ENCODE results near the gene ADAMTS14.

The ADAMTS14 gene

GRCh38 chr10:70782746-70783680 lies 110.7 kb downstream of the ADAMTS14 start:
- CTCF ChIA-PET = interaction anchor here (1.0 kb wide), 1 partner anchor 50 kb away, joined by 3 read pairs; no protein-coding TSS in a partner anchor
- DNase-seq (ENCODE audit: extremely low spot score) = no peak
- POLR2A ChIA-PET = no interaction called here
- no peak for TF ChIP-seq CTCF (IDR thresholded peaks at IDR 0.05; ENCODE audit: control extremely low read depth, extremely low read depth, low read depth, missing control alignments)

DNA sequence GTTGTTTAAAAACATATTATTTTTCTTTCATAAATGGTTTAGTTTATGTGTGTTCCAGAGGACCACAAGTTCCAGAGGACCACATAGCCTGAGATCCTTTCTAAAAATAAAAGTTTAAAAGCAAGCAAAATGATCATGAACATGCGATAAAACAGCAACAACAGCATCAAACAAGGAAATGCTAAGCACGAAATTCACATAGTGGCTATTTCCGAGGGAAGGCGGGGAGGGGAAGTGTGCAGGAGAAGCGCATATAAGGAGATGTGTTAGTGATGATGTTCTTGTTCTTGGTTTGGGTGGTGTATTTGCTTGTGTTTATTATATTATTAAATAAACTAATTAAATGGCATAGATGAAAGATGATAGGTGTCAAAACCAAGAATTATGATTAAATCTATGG lies 111.7 kb downstream of the ADAMTS14 start:
- no peak for TF ChIP-seq CTCF (IDR thresholded peaks at IDR 0.05; ENCODE audit: control extremely low read depth, extremely low read depth, low read depth, missing control alignments)
- CTCF ChIA-PET = no interaction called here

DNA sequence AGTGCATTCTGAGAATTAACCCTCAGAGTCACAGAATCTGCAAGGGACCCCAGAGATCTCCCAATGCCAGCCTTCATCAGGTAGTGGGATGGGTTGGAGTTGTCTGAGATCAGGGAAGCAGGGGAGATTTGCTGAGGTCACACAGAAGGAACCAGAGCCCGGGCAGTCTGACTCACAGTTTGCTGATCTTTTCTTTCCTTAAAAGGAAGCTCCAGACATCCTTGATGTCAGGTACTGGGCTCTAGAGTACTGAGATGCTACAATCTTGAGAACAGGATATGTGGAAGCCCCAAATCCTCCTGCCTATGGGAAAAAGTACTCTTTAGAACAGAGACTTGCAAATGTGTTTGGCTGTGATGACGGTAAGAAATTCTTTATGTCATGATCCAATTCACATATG lies 112.2 kb downstream of the ADAMTS14 start:
- ChIA-PET POLR2A (no interaction called here), CTCF (no interaction called here)
- no peak for TF ChIP-seq CTCF (IDR thresholded peaks at IDR 0.05; ENCODE audit: control extremely low read depth, extremely low read depth, low read depth, missing control alignments)
- DNase-seq (ENCODE audit: extremely low spot score) = no peak

More for the DNA sequence above, 111.7 kb downstream of the ADAMTS14 start:
- DNase-seq (ENCODE audit: extremely low spot score) = no peak
- POLR2A ChIA-PET = no interaction called here

DNA sequence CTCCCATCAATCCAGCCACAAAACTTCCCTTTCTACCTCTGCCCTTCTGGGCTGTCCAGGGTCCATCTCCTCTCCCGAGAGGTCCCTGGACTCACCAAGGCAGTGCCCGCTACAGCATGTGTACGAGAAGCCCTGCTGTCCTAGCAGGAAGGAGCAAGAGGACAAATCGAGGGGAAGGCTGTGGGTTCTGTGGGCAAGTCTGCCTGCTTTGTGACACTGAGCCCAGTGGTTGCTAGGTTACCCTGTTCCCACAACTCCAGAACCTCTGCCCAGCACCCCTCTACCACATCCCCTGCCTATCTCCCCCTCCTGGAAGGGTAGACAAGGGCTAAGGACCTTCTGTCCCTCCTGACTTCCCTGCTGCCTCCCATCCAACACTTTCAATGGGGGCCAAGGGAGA lies 112.9 kb downstream of the ADAMTS14 start, which contains the start of gene TBATA:
Gene TBATA, minus strand, starts transcription at position 188 of the 400 bp plus-strand sequence. CDS start 1,998 bp downstream, outside the sequence.
- DNase-seq (ENCODE audit: extremely low spot score) = peak; percentile 7
- no peak for TF ChIP-seq CTCF (IDR thresholded peaks at IDR 0.05; ENCODE audit: control extremely low read depth, extremely low read depth, low read depth, missing control alignments)
- ChIA-PET POLR2A (no interaction called here), CTCF (no interaction called here)

DNA sequence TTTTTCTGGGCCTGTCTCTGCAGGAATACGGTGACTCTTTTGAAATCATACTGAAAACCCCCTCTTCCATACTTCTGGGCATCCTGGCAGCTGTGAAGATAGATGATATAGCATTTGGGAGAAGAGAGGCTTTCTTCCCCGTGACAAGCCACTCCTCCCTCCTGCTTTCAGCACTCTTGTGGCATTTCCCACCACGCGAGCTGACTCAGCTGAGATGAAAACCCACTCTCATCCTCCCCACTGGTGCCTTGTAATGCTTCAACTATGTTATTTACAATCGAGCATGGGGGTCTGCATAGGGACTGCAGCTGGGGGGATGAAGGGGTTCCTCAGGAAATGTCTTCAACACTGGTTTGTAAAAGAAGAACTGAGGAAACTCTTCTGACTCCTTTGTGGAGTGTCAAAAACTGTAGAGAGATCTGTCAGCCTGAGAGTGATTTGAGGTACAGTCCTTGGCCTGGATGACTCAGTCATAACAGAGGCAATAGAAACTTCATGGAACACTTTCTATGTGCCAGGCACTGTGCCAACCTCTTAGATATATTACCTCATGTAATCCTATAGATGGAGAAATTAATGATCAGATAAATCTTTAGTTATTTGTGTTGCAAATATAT lies 114.6 kb downstream of the ADAMTS14 start:
- ChIA-PET CTCF (no interaction called here), POLR2A (no interaction called here)
- no peak for DNase-seq (ENCODE audit: extremely low spot score)

More for the DNA sequence above, 114.6 kb downstream of the ADAMTS14 start:
- TF ChIP-seq CTCF (IDR thresholded peaks at IDR 0.05; ENCODE audit: control extremely low read depth, extremely low read depth, low read depth, missing control alignments) = no peak
